ENCODE data around the gene DOCK9.

The DOCK9 gene

DNA sequence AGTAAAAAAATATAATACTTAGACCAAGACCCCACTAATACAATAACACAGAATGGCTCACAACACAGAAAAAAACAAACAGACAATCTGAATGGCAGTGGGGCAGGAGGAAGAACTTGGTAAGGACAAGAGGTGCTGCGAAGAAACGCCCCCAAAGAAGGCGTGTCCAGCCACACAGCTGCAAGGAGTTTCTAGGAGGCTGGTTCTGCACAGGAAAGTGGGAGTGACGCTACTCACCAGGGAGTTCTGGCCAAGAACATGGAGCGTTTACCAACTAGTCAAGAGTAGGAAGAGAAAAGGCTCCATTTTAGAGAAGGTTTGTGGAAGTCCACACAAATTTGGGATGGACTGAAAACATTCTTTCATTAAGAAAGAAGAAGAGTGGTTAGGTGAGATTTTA is 130.1 kb downstream of the DOCK9 start:
- H3K4me3 ChIP-seq, result no peak overlapping the region
- H3K36me3 ChIP-seq, result no peaks in the 10 kb centered on the region
- H3K4me1 ChIP-seq, result peaks cover 33% of the 10 kb centered on the region

DNA sequence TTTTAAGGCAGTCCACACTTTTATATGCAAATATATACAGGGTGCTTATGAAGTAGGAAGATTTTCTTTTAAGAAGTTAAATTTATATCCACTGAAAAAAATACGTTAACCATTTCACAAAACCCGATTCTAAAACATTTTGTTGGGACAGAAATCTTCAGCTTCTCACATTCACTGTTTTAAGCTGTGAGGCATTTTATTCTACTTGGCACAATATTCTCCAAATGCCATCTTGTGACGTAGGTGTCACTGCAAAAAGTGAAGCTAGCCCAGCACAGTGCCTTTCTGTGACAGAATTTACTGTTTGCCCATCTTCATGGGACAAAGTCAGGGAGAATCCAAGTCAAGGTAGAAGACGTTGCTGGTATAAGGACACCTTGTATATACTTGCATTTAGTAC is 130.9 kb downstream of the DOCK9 start:
- H3K36me3 ChIP-seq, result no peaks in the 10 kb centered on the region
- no peaks in the 10 kb centered on the region for H4K20me1 ChIP-seq
- no peak overlapping the region for H3K4me3 ChIP-seq

More for the DNA sequence above, 130.1 kb downstream of the DOCK9 start:
- Histone ChIP-seq H3K27me3 (no peaks in the 10 kb centered on the region), H3K27ac (no peak overlapping the region), H3K9ac (no peak overlapping the region), H3K9me3 (no peaks in the 10 kb centered on the region), H3K4me2 (peak overlapping the region; percentile 36), H4K20me1 (no peaks in the 10 kb centered on the region)
- no peak for TF ChIP-seq Cebpa-rat (IDR thresholded peaks at IDR 0.05)

DNA sequence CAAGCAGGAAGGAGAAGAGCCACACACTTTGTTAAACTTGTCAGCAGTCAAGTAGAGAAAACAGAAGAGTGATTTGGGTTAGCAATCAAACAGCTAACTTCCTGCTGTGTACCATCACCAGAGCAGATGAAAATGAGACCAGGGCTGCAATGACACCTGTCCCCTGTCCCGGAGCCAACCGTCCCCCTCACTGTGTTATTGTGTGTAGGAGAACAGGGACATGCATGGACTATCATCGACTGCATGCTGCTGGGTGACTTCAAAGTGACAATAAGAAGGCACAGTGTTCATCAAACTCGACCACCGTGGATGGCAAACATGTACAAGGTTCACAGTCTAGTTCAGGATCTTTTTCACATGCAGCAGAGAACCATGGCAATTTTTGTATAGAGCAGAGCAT is 131.3 kb downstream of the DOCK9 start:
- no peak for TF ChIP-seq Cebpa-rat (IDR thresholded peaks at IDR 0.05)
- H3K4me2 ChIP-seq, result peak overlapping the region; percentile 68
- H3K9ac ChIP-seq, result no peak overlapping the region
- H3K27me3 ChIP-seq, result no peaks in the 10 kb centered on the region
- H3K27ac ChIP-seq, result no peak overlapping the region
- H4K20me1 ChIP-seq, result no peaks in the 10 kb centered on the region
- H3K9me3 ChIP-seq, result no peaks in the 10 kb centered on the region
- H3K36me3 ChIP-seq, result no peaks in the 10 kb centered on the region
- H3K4me1 ChIP-seq, result peaks cover 37% of the 10 kb centered on the region
- H3K4me3 ChIP-seq, result no peak overlapping the region

More for the DNA sequence above, 130.9 kb downstream of the DOCK9 start:
- H3K27me3 ChIP-seq, result no peaks in the 10 kb centered on the region
- H3K9me3 ChIP-seq, result no peaks in the 10 kb centered on the region
- H3K4me1 ChIP-seq, result peaks cover 37% of the 10 kb centered on the region
- H3K9ac ChIP-seq, result no peak overlapping the region
- H3K4me2 ChIP-seq, result peak overlapping the region; percentile 68
- no peak for TF ChIP-seq Cebpa-rat (IDR thresholded peaks at IDR 0.05)
- H3K27ac ChIP-seq, result no peak overlapping the region

DNA sequence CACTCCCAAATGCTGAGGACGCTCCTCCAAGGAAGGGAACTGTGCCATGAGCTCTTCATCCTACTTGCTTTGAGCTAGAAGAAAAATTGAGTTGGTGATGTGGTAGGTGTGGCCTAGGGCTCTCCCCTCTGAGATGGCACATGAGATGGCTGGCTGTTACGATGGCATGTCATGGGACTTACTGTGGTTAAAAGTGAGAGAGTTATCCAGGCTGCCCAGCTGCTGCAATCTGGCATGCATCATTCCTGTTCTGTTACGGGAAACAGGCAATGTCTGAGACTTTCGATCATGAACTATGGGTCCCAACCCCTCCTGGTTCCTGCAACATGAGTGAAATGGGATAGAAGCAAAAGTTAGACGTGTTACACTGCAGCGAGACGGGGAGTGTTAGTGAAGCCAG is 132.1 kb downstream of the DOCK9 start:
- peak overlapping the region; percentile 68 for H3K4me2 ChIP-seq
- H3K9me3 ChIP-seq, result no peaks in the 10 kb centered on the region
- no peaks in the 10 kb centered on the region for H3K27me3 ChIP-seq
- H3K36me3 ChIP-seq, result no peaks in the 10 kb centered on the region
- H3K27ac ChIP-seq, result no peak overlapping the region
- H3K4me1 ChIP-seq, result peaks cover 37% of the 10 kb centered on the region
- H3K9ac ChIP-seq, result no peak overlapping the region
- no peak overlapping the region for H3K4me3 ChIP-seq
- H4K20me1 ChIP-seq, result no peaks in the 10 kb centered on the region
- no peak for TF ChIP-seq Cebpa-rat (IDR thresholded peaks at IDR 0.05)

DNA sequence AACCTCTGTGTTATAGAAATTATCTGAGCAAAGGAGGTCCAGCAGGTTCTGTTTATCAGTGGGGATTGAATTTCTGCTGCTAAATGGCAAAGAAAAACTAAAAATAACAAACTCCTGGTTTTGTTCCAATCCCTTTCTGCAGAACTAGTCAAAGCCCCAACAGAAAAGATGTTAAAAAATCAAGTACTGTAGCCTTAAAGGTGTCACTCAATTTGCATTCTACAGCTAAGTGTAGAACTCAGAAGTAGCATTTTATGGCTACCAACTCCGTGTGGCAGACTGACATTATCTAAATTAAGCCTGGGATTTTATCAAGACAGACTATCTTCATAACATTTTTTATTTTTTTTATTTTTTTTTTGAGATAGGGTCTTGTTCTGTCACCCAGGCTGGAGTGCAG is 133.8 kb downstream of the DOCK9 start:
- H4K20me1 ChIP-seq, result no peaks in the 10 kb centered on the region
- no peaks in the 10 kb centered on the region for H3K36me3 ChIP-seq
- H3K4me3 ChIP-seq, result no peak overlapping the region
- no peak overlapping the region for H3K9ac ChIP-seq
- no peak overlapping the region for H3K4me2 ChIP-seq
- H3K4me1 ChIP-seq, result peaks cover 37% of the 10 kb centered on the region
- no peak overlapping the region for H3K27ac ChIP-seq
- no peaks in the 10 kb centered on the region for H3K9me3 ChIP-seq
- no peak for TF ChIP-seq Cebpa-rat (IDR thresholded peaks at IDR 0.05)
- H3K27me3 ChIP-seq, result no peaks in the 10 kb centered on the region

DNA sequence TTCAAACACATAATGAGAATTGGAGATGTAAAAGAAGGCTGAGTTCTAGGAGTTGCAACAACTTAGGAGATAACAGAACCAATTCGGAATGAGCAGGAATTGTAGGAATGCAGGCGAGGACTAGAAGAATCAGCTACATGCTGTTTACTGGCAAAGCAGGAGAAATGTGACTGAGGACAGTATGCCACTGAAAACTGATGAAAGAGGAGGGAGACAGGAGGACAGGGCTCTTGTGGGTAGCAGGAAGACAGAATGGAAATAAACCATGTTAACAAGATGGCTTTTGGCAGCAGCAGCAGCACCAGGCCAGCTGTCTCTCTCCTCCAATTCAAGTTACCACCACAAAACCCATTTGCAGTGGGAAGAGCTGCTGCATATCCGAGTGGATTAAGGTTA is 134.4 kb downstream of the DOCK9 start:
- H3K4me2 ChIP-seq, result no peak overlapping the region
- H3K4me1 ChIP-seq, result peaks cover 37% of the 10 kb centered on the region
- H3K27ac ChIP-seq, result no peak overlapping the region
- H3K9ac ChIP-seq, result no peak overlapping the region
- no peak for TF ChIP-seq Cebpa-rat (IDR thresholded peaks at IDR 0.05)
- H4K20me1 ChIP-seq, result no peaks in the 10 kb centered on the region
- no peaks in the 10 kb centered on the region for H3K9me3 ChIP-seq
- no peak overlapping the region for H3K4me3 ChIP-seq
- H3K27me3 ChIP-seq, result no peaks in the 10 kb centered on the region
- no peaks in the 10 kb centered on the region for H3K36me3 ChIP-seq

DNA sequence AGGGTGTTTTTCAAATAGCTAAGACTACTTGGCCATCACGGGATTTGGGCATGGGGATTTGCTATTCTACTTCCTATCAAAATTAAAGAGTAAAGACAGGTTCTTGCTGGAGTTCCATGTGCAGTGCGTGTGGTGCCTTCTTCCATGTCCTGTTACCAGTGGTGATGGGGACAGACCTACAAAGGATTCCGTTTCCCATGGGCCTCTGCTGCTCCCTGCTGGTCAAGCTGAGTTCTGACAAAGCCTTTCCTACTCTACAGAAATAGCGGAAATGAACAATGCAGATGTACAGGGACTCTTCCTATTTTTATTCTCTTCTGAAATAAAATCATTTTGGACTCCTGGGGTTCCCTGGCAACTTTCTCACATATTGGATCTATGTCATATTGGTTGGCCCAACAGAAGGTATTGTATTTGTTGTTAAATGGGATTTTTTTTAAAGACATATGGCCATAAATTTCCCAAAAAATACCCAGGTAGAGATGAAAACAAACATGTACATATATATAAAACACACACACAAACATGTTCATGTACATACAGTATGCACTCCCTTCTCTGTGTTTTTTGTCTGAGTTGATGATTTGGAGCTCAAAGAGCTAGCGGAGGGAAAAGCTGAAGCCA is 134.9 kb downstream of the DOCK9 start:
- Histone ChIP-seq H3K4me1 (peaks cover 32% of the 10 kb centered on the region), H4K20me1 (no peaks in the 10 kb centered on the region), H3K27ac (no peak overlapping the region), H3K36me3 (no peaks in the 10 kb centered on the region), H3K4me3 (no peak overlapping the region), H3K9me3 (no peaks in the 10 kb centered on the region), H3K4me2 (no peak overlapping the region), H3K27me3 (no peaks in the 10 kb centered on the region), H3K9ac (no peak overlapping the region)
- TF ChIP-seq Cebpa-rat (IDR thresholded peaks at IDR 0.05), result no peak

DNA sequence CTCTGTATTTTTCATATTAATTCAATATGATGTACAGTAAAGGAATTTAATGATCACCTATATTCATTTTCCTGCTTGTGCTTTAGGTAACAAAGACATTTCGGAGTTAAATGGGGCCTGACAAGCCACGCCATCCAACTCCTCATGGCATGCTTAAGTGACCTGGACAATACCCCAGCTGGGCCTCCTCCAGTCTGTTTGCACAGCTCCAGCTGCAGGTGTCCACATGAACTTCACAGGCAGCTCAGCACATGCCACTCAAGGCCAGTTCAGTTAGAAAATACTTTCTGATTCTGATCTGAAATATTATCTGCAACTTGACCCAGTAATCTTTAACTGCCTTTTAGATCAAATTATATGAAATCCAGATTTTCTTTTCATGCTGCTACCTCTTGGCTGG is 135.8 kb downstream of the DOCK9 start:
- Histone ChIP-seq H3K4me1 (peaks cover 23% of the 10 kb centered on the region), H3K4me2 (no peak overlapping the region), H3K9ac (no peak overlapping the region), H3K27ac (no peak overlapping the region), H3K4me3 (no peak overlapping the region), H3K9me3 (no peaks in the 10 kb centered on the region), H3K36me3 (no peaks in the 10 kb centered on the region), H4K20me1 (no peaks in the 10 kb centered on the region), H3K27me3 (no peaks in the 10 kb centered on the region)
- TF ChIP-seq Cebpa-rat (IDR thresholded peaks at IDR 0.05), result no peak

DNA sequence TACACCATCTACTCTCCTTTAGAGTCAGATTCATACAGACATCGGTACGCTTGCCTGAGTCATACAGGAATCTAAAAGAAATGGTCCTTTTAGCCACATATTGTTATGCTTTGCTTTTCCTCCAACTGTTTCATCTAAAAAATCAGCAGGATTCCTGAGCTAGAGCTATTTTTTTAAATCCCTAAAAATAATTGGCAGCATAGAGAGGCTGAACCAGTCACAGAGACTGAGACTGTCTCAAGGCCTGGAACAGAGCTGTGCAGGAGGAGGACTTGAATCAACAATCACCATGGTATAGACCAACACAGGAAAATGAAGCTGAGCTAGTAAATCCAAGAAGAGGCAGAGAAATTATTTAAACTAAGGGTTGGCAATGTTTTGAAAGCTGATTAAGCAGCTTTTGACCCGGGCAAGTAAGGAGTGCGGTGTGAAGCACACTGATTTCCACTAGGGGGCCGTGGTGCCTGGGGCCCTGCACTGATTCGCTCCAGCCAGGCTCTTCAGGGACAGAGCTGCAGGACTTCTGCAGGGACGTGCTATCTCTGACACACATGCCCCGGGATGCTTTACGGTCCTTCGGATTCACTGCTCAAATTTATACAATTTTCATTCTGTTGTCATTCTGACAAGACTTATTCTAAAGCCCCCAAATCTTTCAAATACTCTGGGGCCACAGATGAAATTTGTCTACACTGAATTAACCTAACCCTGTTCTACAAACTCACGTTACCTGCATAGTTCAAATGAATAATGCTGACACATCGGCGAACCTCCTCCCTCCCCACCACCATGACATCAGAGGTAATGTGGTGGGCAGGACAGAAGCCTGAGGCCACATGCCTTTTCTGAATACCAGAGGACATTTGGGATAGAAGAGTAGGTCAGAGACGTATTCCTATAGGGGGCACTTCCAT is 137.8 kb downstream of the DOCK9 start:
- Histone ChIP-seq H3K4me1 (peaks cover 4% of the 10 kb centered on the region; the same call in 1 of the 2 replicates), H3K4me2 (no peak overlapping the region)
- no peak for TF ChIP-seq Cebpa-rat (IDR thresholded peaks at IDR 0.05)

DNA sequence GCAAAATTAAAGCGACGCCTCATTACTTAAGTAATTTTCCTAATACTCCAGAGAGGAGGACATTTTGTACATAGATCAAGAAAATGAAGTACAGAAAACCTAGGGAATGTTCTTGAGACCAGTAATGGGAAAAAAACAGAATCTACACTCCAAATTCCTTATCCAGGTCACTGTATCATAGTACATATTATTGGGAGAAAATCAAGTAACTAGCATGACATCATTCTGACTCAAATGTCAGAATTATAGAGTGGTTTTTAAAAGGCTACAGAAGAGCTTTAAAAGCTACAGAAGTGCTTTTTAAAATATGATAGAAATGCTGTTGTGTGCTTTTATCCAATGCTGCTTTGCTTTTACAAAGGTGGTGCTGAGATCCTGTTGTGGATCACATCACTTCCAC is 139.1 kb downstream of the DOCK9 start:
- no peak overlapping the region for H3K4me3 ChIP-seq
- no peaks in the 10 kb centered on the region for H3K9me3 ChIP-seq
- H3K27ac ChIP-seq, result no peak overlapping the region
- H3K27me3 ChIP-seq, result no peaks in the 10 kb centered on the region
- no peaks in the 10 kb centered on the region for H4K20me1 ChIP-seq
- no peak overlapping the region for H3K9ac ChIP-seq
- H3K36me3 ChIP-seq, result no peaks in the 10 kb centered on the region
- H3K4me2 ChIP-seq, result no peak overlapping the region
- no peak for TF ChIP-seq Cebpa-rat (IDR thresholded peaks at IDR 0.05)
- H3K4me1 ChIP-seq, result peaks cover 4% of the 10 kb centered on the region; the same call in 1 of the 2 replicates

More for the DNA sequence above, 137.8 kb downstream of the DOCK9 start:
- no peak overlapping the region for H3K27ac ChIP-seq
- H4K20me1 ChIP-seq, result no peaks in the 10 kb centered on the region
- no peaks in the 10 kb centered on the region for H3K36me3 ChIP-seq
- no peak overlapping the region for H3K4me3 ChIP-seq
- H3K9me3 ChIP-seq, result no peaks in the 10 kb centered on the region
- H3K27me3 ChIP-seq, result no peaks in the 10 kb centered on the region
- no peak overlapping the region for H3K9ac ChIP-seq

Data from BLaER1 (cell line).